GM18870 (cell line): ENCODE results near the gene SYT11.

Experiments
- ATAC-seq: cut with Tn5 transposase; IDR thresholded peaks from one replicate; pipeline ENCODE4 v1.9.1; 2021; ENCODE audit warnings: moderate library complexity; ENCODE audit not compliant: unreplicated experiment

Gene SYT11

GRCh38 chr1:155934097-155934935, 74.9 kb downstream of the SYT11 start, which contains the start of gene KHDC4:
KHDC4 (minus strand) TSS chr1:155934413; CDS start chr1:155934373, 40 bp downstream.
- ATAC-seq = peak; percentile 86
